ENCODE results near the gene MINK1.

The MINK1 gene

GRCh38 chr17:4833178-4833940 lies at the start of gene MINK1:
Gene MINK1, plus strand, starts transcription at chr17:4833340. Its CDS starts 244 bp downstream, at chr17:4833584.
- DNase-seq (ENCODE audit: low read depth in 4 of 4, low spot score in 1 of 4) = peak; percentile 62 to 83 (median 70)

- DNase-seq (ENCODE audit: low read depth in 4 of 4, low spot score in 1 of 4) = no peak
Measured at GRCh38 chr17:4785311-4786105, 47.6 kb upstream of the MINK1 start.

DNA sequence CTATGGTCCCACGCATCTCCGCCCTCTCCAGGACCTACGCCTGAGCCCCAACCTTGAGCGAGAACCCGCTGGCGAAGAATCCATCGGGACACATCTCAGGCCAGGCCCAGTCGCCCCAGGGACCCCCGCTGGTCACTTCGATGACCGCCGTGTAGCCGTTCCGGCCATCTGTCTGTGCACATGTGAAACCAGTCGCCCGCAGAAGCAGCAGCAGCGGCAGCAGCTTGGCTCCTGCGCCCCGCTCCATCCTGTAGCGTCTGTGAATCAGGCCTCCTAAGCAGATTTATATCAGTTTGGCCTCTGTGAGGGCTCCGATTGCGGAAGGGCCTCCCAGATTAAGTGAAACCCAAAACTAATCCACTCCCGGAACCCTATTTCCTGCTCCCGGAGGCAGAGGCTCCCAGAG lies 47.0 kb upstream of the MINK1 start, which contains the start of gene VMO1:
Gene VMO1, minus strand, starts transcription at position 259 of the 406 bp plus-strand sequence. Its CDS starts 12 bp downstream, at position 247.
- no peak for DNase-seq (ENCODE audit: low read depth in 4 of 4, low spot score in 1 of 4)

- no peak for DNase-seq (ENCODE audit: low read depth in 4 of 4, low spot score in 1 of 4)
Measured at GRCh38 chr17:4786516-4786915, 46.6 kb upstream of the MINK1 start.

DNA sequence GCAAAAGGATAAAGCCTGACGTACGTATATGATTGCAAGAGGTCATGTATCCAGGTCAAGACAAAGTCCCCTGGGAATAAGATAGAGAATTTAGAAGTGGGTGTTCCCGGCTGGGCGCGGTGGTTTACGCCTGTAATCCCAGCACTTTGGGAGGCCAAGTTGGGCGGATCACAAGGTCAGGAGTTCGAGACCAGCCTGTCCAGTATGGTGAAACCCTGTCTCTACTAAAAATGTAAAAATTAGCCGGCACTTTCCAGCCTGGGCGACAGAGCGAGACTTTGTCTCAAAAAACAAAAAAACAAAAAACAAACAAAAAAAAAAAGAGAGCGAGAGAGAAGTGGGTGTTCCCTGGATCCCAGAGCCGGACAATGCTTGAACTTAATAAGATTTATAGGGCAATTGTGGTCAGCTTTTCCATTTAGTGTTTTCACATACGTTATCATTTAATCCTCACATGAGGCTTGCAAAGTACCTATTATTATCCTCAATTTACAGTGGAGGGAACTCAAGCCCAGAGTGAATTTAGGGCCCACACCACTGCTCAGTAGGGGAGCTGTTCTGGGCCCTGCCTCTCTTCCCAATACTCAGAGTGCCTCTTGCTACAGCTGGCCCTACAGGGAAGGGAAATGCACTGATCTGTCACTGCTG lies 44.9 kb upstream of the MINK1 start:
- DNase-seq (ENCODE audit: low read depth in 4 of 4, low spot score in 1 of 4) = no peak

DNA sequence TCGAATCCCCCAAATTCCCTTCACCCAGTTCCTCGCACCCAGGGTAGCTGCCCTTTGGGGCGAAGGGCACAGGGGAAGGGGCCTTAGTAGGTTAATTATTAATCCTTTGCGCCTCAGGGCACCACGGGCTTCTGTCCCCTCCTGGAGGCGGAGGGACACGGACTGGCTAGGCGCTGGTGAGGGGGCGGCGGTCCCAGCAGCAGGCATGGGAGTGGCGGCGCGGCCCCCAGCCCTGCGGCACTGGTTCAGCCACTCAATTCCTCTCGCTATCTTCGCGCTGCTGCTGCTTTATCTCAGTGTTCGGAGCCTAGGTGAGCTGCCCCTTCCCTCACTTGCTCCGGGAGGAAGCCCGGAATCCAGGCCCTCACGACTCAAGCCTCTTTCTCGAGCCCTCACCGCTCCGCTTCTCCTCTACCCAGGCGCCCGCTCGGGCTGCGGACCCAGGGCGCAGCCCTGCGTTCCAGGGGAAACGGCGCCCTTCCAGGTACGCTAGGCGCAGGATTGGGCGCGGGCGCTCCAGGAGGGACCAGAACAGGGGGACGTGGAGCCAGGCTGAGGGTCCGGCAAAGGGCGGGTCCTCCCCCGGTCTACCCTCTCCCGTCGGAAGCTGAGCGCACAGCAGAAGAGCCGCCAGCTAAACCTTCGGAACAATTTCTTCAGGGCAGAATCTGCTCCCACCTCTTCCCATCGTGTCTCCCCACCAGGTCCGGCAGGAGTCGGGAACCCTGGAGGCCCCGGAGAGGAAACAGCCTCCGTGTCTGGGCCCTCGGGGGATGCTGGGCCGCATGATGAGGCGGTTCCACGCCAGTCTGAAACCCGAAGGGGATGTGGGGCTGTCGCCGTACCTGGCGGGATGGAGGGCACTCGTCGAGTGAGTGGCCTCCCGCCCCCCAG lies 44.1 kb upstream of the MINK1 start, which contains the start of gene GLTPD2:
Gene GLTPD2, plus strand, starts transcription at position 158 of the 894 bp plus-strand sequence. Its CDS starts 48 bp downstream, at position 206.
- no peak for DNase-seq (ENCODE audit: low read depth in 4 of 4, low spot score in 1 of 4)

DNA sequence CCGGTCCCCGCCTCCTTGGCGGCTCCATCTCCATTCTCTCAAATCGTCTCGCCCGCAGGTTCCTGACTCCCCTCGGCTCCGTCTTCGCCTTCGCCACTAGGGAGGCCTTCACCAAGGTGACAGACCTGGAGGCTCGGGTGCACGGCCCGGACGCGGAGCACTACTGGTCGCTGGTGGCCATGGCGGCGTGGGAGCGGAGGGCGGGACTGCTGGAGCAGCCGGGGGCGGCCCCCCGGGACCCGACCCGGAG lies 43.5 kb upstream of the MINK1 start:
- DNase-seq (ENCODE audit: low read depth in 4 of 4, low spot score in 1 of 4) = no peak

GRCh38 chr17:4789951-4790704 lies 43.0 kb upstream of the MINK1 start:
- peak in 3 of 4 experiments; percentile 48 to 79 (median 62) for DNase-seq (ENCODE audit: low read depth in 4 of 4, low spot score in 1 of 4)

GRCh38 chr17:4790705-4791088 lies 42.4 kb upstream of the MINK1 start:
- DNase-seq (ENCODE audit: low read depth in 4 of 4, low spot score in 1 of 4) = no peak

- no peak for DNase-seq (ENCODE audit: low read depth in 4 of 4, low spot score in 1 of 4)
Measured at GRCh38 chr17:4795168-4795567, 38.0 kb upstream of the MINK1 start.

GRCh38 chr17:4796552-4796920 lies 36.6 kb upstream of the MINK1 start:
- DNase-seq (ENCODE audit: low read depth in 4 of 4, low spot score in 1 of 4) = no peak

- DNase-seq (ENCODE audit: low read depth in 4 of 4, low spot score in 1 of 4) = no peak
Measured at GRCh38 chr17:4800462-4801196, 32.5 kb upstream of the MINK1 start.

DNA sequence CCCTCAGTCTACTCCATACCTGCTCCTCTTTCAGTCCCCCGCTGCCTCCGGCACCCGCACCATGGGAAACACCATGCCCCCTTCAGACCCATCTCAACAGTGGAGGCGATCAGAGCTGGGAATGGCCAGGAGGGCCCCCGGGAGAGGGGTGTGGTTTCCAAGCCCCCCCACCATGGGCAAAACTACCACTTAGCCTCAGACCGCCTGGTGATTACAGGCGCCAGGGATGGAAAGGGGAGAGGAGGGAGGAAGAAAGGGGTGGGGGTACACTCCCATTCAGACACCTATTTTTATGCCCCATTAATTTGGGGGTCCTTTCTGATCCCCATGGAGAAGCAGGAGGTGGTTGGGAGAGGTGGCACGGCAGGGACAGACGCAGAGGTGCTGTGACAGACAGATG lies 30.9 kb upstream of the MINK1 start, which contains the start of gene C17orf114:
Gene C17orf114, minus strand, starts transcription at position 101 of the 400 bp plus-strand sequence.
- DNase-seq (ENCODE audit: low read depth in 4 of 4, low spot score in 1 of 4) = no peak

DNA sequence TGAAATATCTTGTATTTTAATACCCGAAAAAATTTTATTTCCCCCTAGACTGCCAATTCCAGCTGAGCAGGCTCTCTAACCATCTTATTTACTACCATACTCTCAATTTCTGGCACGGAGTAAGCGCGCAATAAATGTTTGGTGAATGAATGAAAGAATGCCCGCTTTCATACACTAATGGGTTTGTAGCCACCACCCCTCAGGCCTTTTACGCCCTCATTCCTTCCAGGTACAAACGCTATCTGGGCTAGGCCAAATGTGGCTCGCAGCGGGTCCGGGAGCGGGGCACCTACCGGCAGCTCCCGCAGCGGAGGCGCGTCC lies 26.7 kb upstream of the MINK1 start:
- no peak for DNase-seq (ENCODE audit: low read depth in 4 of 4, low spot score in 1 of 4)

- peak; percentile 71 to 90 (median 78) for DNase-seq (ENCODE audit: low read depth in 4 of 4, low spot score in 1 of 4)
Measured at GRCh38 chr17:4806777-4807604, 26.1 kb upstream of the MINK1 start, which contains the start of gene PLD2. Gene PLD2, plus strand, starts transcription at chr17:4807152. Its CDS starts 621 bp downstream, at chr17:4807773.

GRCh38 chr17:4807605-4808377 lies 25.3 kb upstream of the MINK1 start:
- no peak for DNase-seq (ENCODE audit: low read depth in 4 of 4, low spot score in 1 of 4)

GRCh38 chr17:4808378-4808767 lies 24.8 kb upstream of the MINK1 start:
- no peak for DNase-seq (ENCODE audit: low read depth in 4 of 4, low spot score in 1 of 4)

Data from stimulated activated CD4-positive, alpha-beta T cell treated with anti-CD3 and anti-CD28 coated beads, Interleukin-1b, Interleukin-23, amount 100 ng/mL, for 24 hours (primary cell).